Fibroblast of the conjunctiva (primary cell): Measurements from ENCODE around the gene FAM111B.

Source experiments
- DNase-seq: peaks from one replicate; pipeline ENCODE4 v3.0.0-alpha.2; 2010; ENCODE audit warnings: low read depth

The FAM111B gene

GRCh38 chr11:59157433-59157832 lies 50.4 kb downstream of the FAM111B start:
- DNase-seq = no peak

GRCh38 chr11:59158206-59159068 lies 51.4 kb downstream of the FAM111B start:
- peak; percentile 68 for DNase-seq

- no peak for DNase-seq
These were observed 57.0 kb downstream of the FAM111B start for GRCh38 chr11:59164028-59164427.

GRCh38 chr11:59171508-59172322 lies 64.7 kb downstream of the FAM111B start, which contains the start of gene DTX4:
Gene DTX4 (plus strand): TSS chr11:59172132. CDS start chr11:59172596, 464 bp downstream.
- peak; percentile 80 for DNase-seq

- no peak for DNase-seq
These were observed 65.5 kb downstream of the FAM111B start for GRCh38 chr11:59172345-59173079.

GRCh38 chr11:59173080-59173963 lies 66.3 kb downstream of the FAM111B start:
- no peak for DNase-seq

GRCh38 chr11:59173964-59174663 lies 67.1 kb downstream of the FAM111B start:
- DNase-seq = no peak

GRCh38 chr11:59174664-59175033 lies 67.6 kb downstream of the FAM111B start:
- DNase-seq = no peak

- no peak for DNase-seq
These were observed 68.1 kb downstream of the FAM111B start for GRCh38 chr11:59175091-59175501.

- DNase-seq = no peak
These were observed 69.3 kb downstream of the FAM111B start for GRCh38 chr11:59176330-59176729.
